HEK293 (cell line): ENCODE results near the gene MATN1.

Experiments used
- CTCF ChIA-PET: fragments of 350-600 bp; formaldehyde crosslinking; extraction: SDS; loops from one replicate; lab custom pipeline; 2021; ENCODE audit warnings: antibody characterized with exemption; lab: Yijun Ruan, JAX
- POLR2A ChIA-PET: fragments of 300-600 bp; formaldehyde crosslinking; extraction: SDS; loops from one replicate; lab custom pipeline; 2020; ENCODE audit warnings: antibody characterized with exemption, inconsistent platforms; lab: Yijun Ruan, JAX
- H3K27ac ChIP-seq: fragments of 200-500 bp; sonication (Bioruptor generic); 2 replicates; pipeline ENCODE4 v1.5.1; 2014; ENCODE audit warnings: low read depth, low read length, control low read depth, inconsistent platforms; ENCODE audit errors: extremely low read depth
- H3K36me3 ChIP-seq, 2 experiments: fragments of 200-500 bp in 1 of 2; sonication (Bioruptor generic) in 1 of 2; 1 replicate in 1 of 2; 2 replicates in 1 of 2; pipeline ENCODE4 v1.5.1; 2014 to 2017; ENCODE audit warnings: inconsistent platforms in 2 of 2, low read length in 2 of 2; ENCODE audit not compliant: control insufficient read depth in 2 of 2, insufficient read depth in 1 of 2
- H3K4me1 ChIP-seq: fragments of 200-500 bp; sonication (Bioruptor generic); 2 replicates; pipeline ENCODE4 v1.5.1; 2014; ENCODE audit warnings: mild to moderate bottlenecking, low read length, inconsistent platforms; ENCODE audit not compliant: control insufficient read depth, insufficient read depth
- H3K4me3 ChIP-seq: 2 replicates; pipeline ENCODE4 v1.5.1; 2011; ENCODE audit warnings: low read depth, mild to moderate bottlenecking, control low read depth, low read length, moderate library complexity
- H3K9me3 ChIP-seq: fragments of 200-500 bp; sonication (Bioruptor generic); 2 replicates; pipeline ENCODE4 v1.5.1; 2014; ENCODE audit warnings: low read depth, low read length, inconsistent platforms; ENCODE audit not compliant: control insufficient read depth, insufficient read depth
- AEBP2 ChIP-seq: fragments of 450-650 bp; formaldehyde crosslinking; IDR thresholded peaks from 2 replicates; pipeline ENCODE4 v1.5.1; 2016; ENCODE audit warnings: missing biosample characterization, missing genetic modification characterization, borderline replicate concordance
- MZF1 ChIP-seq: fragments of 450-650 bp; formaldehyde crosslinking; IDR thresholded peaks from 2 replicates; pipeline ENCODE4 v1.5.1; 2017; ENCODE audit warnings: missing biosample characterization, missing genetic modification characterization, borderline replicate concordance
- REST ChIP-seq: fragments of 450-650 bp; formaldehyde crosslinking; IDR thresholded peaks from 2 replicates; pipeline ENCODE4 v1.5.1; 2016; ENCODE audit warnings: missing biosample characterization, missing genetic modification characterization
- SCRT1 ChIP-seq: fragments of 450-650 bp; formaldehyde crosslinking; IDR thresholded peaks from 2 replicates; pipeline ENCODE4 v1.5.1; 2016; ENCODE audit warnings: missing biosample characterization, missing genetic modification characterization, borderline replicate concordance
- SETDB1 ChIP-seq: IDR thresholded peaks from one replicate; pipeline ENCODE4 v1.6.1; 2017; ENCODE audit warnings: mild to moderate bottlenecking, low read length, moderate library complexity, mixed read lengths; ENCODE audit not compliant: insufficient read length
- TRIM28 ChIP-seq: IDR thresholded peaks from 2 replicates; pipeline ENCODE4 v1.6.1; 2011; ENCODE audit warnings: low read length, control low read depth, borderline replicate concordance
- WT1 ChIP-seq: fragments of 450-650 bp; formaldehyde crosslinking; IDR thresholded peaks from 2 replicates; pipeline ENCODE4 v1.5.1; 2016; ENCODE audit warnings: missing biosample characterization, missing genetic modification characterization
- YY1 ChIP-seq: fragments of 450-650 bp; formaldehyde crosslinking; IDR thresholded peaks from 2 replicates; pipeline ENCODE4 v1.5.1; 2018; ENCODE audit warnings: missing biosample characterization, missing genetic modification characterization
- ZBTB10 ChIP-seq: fragments of 450-650 bp; formaldehyde crosslinking; IDR thresholded peaks from 2 replicates; pipeline ENCODE4 v1.5.1; 2016; ENCODE audit warnings: missing biosample characterization, missing genetic modification characterization
- ZBTB17 ChIP-seq: fragments of 450-650 bp; formaldehyde crosslinking; IDR thresholded peaks from 2 replicates; pipeline ENCODE4 v1.5.1; 2016; ENCODE audit warnings: missing biosample characterization, missing genetic modification characterization
- ZBTB21 ChIP-seq: fragments of 450-650 bp; formaldehyde crosslinking; IDR thresholded peaks from 2 replicates; pipeline ENCODE4 v1.5.1; 2017; ENCODE audit warnings: missing biosample characterization, missing genetic modification characterization
- ZFHX2 ChIP-seq: fragments of 450-650 bp; formaldehyde crosslinking; conservative IDR thresholded peaks from 2 replicates; pipeline ENCODE4 v1.5.1; 2016; ENCODE audit warnings: missing biosample characterization, missing genetic modification characterization
- ZNF121 ChIP-seq: fragments of 450-650 bp; formaldehyde crosslinking; IDR thresholded peaks from 2 replicates; pipeline ENCODE4 v1.5.1; 2016; ENCODE audit warnings: missing biosample characterization, missing genetic modification characterization
- ZNF133 ChIP-seq: fragments of 450-650 bp; formaldehyde crosslinking; IDR thresholded peaks from 2 replicates; pipeline ENCODE4 v1.5.1; 2016; ENCODE audit warnings: missing biosample characterization, missing genetic modification characterization
- ZNF16 ChIP-seq: fragments of 450-650 bp; formaldehyde crosslinking; IDR thresholded peaks from 2 replicates; pipeline ENCODE4 v1.5.1; 2016; ENCODE audit warnings: low read depth, missing biosample characterization, missing genetic modification characterization
- ZNF169 ChIP-seq: fragments of 450-650 bp; formaldehyde crosslinking; IDR thresholded peaks from 2 replicates; pipeline ENCODE4 v1.5.1; 2016; ENCODE audit warnings: missing biosample characterization, missing genetic modification characterization
- ZNF174 ChIP-seq: fragments of 450-650 bp; formaldehyde crosslinking; IDR thresholded peaks from 2 replicates; pipeline ENCODE4 v1.5.0; 2017; ENCODE audit warnings: missing biosample characterization, mild to moderate bottlenecking, missing genetic modification characterization
- ZNF202 ChIP-seq: fragments of 450-650 bp; formaldehyde crosslinking; IDR thresholded peaks from 2 replicates; pipeline ENCODE4 v1.5.1; 2016; ENCODE audit warnings: missing biosample characterization, missing genetic modification characterization, borderline replicate concordance
- ZNF37A ChIP-seq: fragments of 450-650 bp; IDR thresholded peaks from 2 replicates; pipeline ENCODE4 v1.5.1; 2018; ENCODE audit warnings: missing biosample characterization, missing genetic modification characterization
- ZNF391 ChIP-seq: fragments of 450-650 bp; formaldehyde crosslinking; IDR thresholded peaks from 2 replicates; pipeline ENCODE4 v1.5.1; 2016; ENCODE audit warnings: low read depth, missing biosample characterization, missing genetic modification characterization, borderline replicate concordance
- ZNF423 ChIP-seq: fragments of 450-650 bp; formaldehyde crosslinking; IDR thresholded peaks from 2 replicates; pipeline ENCODE4 v1.5.1; 2016; ENCODE audit warnings: missing biosample characterization, missing genetic modification characterization
- ZNF510 ChIP-seq: fragments of 450-650 bp; formaldehyde crosslinking; IDR thresholded peaks from 2 replicates; pipeline ENCODE4 v1.5.1; 2018; ENCODE audit warnings: mild to moderate bottlenecking, missing genetic modification characterization, missing biosample characterization; ENCODE audit not compliant: insufficient replicate concordance
- ZNF521 ChIP-seq: fragments of 450-650 bp; formaldehyde crosslinking; IDR thresholded peaks from 2 replicates; pipeline ENCODE4 v1.5.1; 2017; ENCODE audit warnings: missing biosample characterization, mild to moderate bottlenecking, missing genetic modification characterization
- ZNF610 ChIP-seq: fragments of 450-650 bp; formaldehyde crosslinking; IDR thresholded peaks from 2 replicates; pipeline ENCODE4 v1.5.1; 2016; ENCODE audit warnings: missing biosample characterization, missing genetic modification characterization, borderline replicate concordance
- ZNF621 ChIP-seq: fragments of 450-650 bp; formaldehyde crosslinking; IDR thresholded peaks from 2 replicates; pipeline ENCODE4 v1.5.1; 2017; ENCODE audit warnings: missing biosample characterization, missing genetic modification characterization
- ZNF645 ChIP-seq: fragments of 450-650 bp; formaldehyde crosslinking; IDR thresholded peaks from 2 replicates; pipeline ENCODE4; 2016; ENCODE audit warnings: missing biosample characterization, missing genetic modification characterization
- ZSCAN23 ChIP-seq: fragments of 450-650 bp; formaldehyde crosslinking; IDR thresholded peaks from 2 replicates; pipeline ENCODE4 v1.5.1; 2016; ENCODE audit warnings: missing biosample characterization, missing genetic modification characterization
- ZSCAN4 ChIP-seq: fragments of 450-650 bp; formaldehyde crosslinking; IDR thresholded peaks from 2 replicates; pipeline ENCODE4 v1.5.1; 2017; ENCODE audit warnings: missing biosample characterization, missing genetic modification characterization

The MATN1 gene

GRCh38 chr1:30693366-30693765 is 30.0 kb downstream of the MATN1 start:
- no peaks in the 10 kb centered on the region; the same call in 1 of the 2 replicates for H3K4me1 ChIP-seq
- no peak overlapping the region for H3K27ac ChIP-seq
- no peak overlapping the region for H3K4me3 ChIP-seq
- CTCF ChIA-PET: interaction anchor here (0.7 kb wide), 1 partner anchor 314 kb away, joined by 3 read pairs; no protein-coding TSS in a partner anchor
- TF ChIP-seq ZNF391 (no peak), ZNF610 (tag by site-specific recombination) (no peak), ZNF133 (no peak), YY1 (tag by site-specific recombination) (no peak), SCRT1 (tag by site-specific recombination) (no peak), ZNF645 (tag by site-specific recombination) (no peak), MZF1 (tag by site-specific recombination) (no peak), ZNF510 (tag by site-specific recombination) (no peak), ZBTB10 (tag by site-specific recombination) (no peak), ZNF521 (no peak), SETDB1 (no peak), ZNF423 (no peak), ZFHX2 (tag by site-specific recombination) (no peak), ZNF37A (tag by site-specific recombination) (no peak)
- TF ChIP-seq, all 188 proteins: peak for 0
- Histone ChIP-seq H3K36me3 (no peaks in the 10 kb centered on the region), H3K9me3 (no peaks in the 10 kb centered on the region)
- POLR2A ChIA-PET: no interaction called here

- Histone ChIP-seq H3K4me3 (no peak overlapping the region), H3K36me3 (no peaks in the 10 kb centered on the region), H3K4me1 (no peaks in the 10 kb centered on the region; the same call in 1 of the 2 replicates), H3K27ac (no peak overlapping the region), H3K9me3 (no peaks in the 10 kb centered on the region)
- ChIA-PET POLR2A (no interaction called here), CTCF (interaction anchor here (0.7 kb wide), 1 partner anchor 313 kb away, joined by 3 read pairs; no protein-coding TSS in a partner anchor)
- TF ChIP-seq ZSCAN4 (tag by site-specific recombination) (no peak), ZNF202 (tag by site-specific recombination) (no peak), ZNF621 (tag by site-specific recombination) (no peak), AEBP2 (tag by site-specific recombination) (no peak), WT1 (tag by site-specific recombination) (no peak), ZNF174 (no peak), ZSCAN23 (no peak), TRIM28 (no peak), ZBTB17 (tag by site-specific recombination) (no peak), REST (tag by site-specific recombination) (no peak), ZNF121 (tag by site-specific recombination) (no peak), ZNF169 (tag by site-specific recombination) (no peak), ZNF16 (tag by site-specific recombination) (no peak), ZBTB21 (tag by site-specific recombination) (no peak)
Observed at GRCh38 chr1:30692948-30693301, 30.5 kb downstream of the MATN1 start.
